HTERT RPE-1 (cell line): Measurements from ENCODE around the gene KIF3B.
"Not testable (repeated sequence)": the region's sequence is repeated elsewhere in the genome, so short reads cannot be mapped to it uniquely, and the experiment has no call there.

Experiments
- in situ Hi-C: fragments of 300-500 bp; cut with MboI; formaldehyde crosslinking; loops from 4 replicates; pipeline ENCODE4 v1.14.3; 2020; ENCODE audit warnings: low sequenced_read_pairs

KIF3B gene

DNA sequence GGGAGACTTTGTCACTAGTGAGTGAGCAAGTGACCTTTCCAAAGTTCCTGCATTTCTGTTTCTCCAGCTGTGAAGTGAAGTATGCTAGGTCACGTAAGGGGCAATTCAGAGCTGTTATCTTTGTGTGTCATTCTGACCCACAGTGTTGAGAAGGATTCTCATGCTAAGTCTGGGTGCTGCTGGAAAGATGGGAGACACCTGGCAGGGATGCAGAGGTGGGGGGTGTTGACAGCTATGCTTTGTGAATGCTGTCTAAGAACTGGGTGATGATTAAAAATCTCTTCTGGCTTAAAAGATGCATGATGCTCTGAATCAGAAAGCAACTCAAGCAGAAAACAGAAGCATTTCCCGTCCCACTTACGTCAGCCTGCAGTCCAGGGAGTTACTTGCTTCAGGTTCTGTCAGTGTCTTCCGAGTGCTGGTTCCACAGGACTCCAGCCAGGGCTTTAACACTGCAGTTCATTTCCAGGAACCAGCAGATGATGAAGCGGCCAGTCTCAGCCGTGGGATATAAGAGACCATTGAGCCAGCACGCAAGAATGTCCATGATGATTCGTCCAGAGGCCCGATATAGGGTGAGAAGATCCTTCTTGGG, 49.7 kb downstream of the KIF3B start:
- in situ Hi-C loops: no loop called here

DNA sequence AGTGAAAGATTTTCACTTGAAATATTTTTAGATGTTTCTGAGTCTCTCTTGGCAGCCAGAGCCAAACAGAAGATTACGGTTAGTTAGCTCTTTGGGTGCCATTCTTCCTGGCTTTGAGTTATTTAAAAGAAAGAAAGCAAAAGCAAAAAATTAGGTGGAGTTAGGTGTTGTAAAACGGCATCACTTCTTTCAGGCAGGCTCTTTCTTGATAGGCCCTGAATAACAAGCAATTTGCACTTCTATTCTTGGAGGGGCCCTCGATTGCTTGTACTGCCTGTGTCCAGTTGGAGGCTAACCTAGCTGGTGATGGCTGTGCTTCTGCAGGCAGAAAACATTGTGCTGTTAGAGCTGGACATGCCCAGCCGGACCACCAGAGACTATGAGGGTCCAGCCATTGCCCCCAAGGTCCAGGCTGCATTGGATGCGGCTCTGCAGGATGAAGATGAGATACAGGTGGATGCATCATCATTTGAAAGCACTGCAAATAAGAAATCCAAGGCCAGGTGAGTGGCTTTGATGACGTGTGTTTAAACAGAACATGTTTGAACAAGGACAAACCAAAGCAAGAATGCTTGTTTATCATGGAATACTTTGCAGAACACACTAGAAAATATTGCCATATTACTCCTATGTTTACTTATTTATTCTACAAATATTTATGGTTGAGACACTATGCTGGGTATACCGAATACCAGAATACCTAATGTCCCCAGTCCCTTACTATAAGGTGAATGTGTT, 52.5 kb downstream of the KIF3B start:
- in situ Hi-C loops: no loop called here

DNA sequence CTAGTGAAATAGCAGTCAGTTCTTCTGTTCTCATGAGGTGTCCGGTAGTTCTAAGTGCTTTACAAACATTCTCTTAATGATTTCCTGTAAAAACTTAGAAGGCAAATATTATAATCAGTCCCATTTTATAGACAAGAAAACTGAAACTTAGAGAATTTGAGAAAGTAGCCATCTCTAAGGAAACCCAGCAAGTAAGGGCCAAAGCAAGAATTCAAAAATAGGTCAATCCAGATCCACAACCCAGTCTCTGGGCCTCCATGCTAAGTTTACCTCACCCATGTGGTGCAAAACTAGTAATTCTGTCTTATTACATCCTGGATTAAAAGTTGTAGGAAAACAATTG, 53.1 kb downstream of the KIF3B start:
- in situ Hi-C loops: no loop called here

DNA sequence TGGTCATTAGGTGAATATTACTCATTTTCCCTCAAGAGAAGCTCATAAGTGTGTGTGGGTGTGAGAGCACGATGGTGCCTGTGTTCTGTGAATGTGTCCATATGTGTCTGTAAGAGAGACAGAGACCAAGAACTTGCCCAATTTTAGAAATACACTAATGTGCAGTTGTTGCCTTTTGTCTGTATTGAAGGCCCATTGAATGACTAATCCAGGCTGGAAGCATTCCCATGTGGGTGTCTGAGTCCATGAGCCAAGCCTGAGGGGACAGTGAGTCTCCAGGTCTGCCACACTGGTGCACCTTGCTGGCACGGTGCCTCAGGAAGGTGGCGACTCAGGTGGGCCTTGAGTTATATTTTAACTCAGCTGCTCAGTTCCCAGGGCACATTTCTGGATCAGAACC, 55.2 kb downstream of the KIF3B start:
- in situ Hi-C loops: no loop called here

DNA sequence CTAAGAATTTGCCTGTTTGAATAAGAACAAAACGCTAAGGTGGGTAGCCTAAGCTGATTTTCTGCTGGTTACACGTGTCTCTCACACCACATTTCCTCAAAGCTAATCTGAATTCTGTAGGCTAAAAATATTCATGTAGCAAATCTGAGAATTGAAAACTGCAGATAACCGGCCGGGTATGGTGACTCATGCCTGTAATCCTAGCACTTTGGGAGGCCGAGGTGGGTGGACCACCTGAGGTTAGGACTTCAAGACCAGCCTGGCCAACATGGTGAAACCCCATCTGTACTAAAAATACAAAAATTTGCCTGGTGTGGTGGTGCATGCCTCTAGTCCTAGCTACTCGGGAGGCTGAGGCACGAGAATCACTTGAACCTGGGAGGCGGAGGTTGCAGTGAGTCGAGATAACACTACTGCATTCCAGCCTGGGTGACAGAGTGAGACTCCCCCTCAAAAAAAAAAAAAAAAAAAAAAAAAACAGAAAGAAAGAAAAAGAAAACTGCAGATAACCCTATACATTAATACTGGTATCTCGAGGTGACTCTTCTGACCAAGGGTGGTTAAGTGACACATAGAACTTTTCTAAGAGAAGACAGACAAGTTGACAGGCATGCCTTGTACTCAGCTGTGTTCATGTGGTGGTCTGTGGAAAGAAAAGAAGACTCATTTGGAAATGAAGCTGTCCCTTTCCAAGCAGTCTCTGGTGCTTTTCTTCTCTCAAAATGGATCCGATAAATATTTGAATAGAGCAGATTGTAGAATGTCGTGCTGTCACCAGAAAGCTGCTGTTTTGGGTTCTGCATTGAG, 55.9 kb downstream of the KIF3B start:
- in situ Hi-C loops: no loop called here

DNA sequence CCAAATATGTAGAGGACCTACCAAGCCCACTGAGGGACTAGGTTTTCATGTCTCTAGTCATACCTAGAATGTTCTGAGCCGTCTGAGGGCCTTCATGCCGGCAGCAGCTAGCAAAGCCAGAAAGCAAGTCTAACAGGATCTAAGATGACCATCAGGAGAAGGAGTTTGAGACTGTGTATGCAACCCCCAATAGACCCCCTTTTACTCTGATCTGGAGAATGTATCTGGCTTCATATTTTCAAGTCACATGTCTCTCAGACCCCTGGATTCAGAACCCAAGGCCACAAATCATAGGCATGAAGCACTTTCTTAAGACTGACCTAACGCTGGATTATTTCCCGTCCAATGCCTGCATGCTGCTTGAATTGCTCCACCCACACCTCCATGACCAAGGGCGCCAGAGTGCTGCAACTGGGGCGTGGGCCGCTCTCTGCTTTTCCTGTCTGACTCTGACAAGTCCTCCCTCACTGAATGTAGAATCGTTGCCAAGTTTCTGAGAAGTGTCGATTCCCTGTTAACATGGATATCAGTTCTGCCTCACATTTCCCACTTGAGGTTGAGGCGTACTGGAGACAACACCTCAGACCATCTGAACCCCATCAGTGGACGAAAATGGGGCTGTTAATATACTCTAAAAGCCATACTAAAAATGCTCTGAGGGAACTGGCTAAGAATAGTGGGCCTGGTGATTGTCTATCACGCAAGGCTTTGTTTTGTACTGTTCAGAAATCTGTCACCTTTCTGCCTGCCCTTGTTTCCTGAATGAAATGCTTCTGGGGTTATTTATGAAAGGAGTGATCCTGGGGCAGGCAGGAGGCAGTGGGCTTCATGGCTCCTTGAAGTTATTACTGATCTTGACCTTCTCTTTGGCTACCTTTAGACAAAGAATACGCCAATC, 56.8 kb downstream of the KIF3B start:
- in situ Hi-C loops: no loop called here

DNA sequence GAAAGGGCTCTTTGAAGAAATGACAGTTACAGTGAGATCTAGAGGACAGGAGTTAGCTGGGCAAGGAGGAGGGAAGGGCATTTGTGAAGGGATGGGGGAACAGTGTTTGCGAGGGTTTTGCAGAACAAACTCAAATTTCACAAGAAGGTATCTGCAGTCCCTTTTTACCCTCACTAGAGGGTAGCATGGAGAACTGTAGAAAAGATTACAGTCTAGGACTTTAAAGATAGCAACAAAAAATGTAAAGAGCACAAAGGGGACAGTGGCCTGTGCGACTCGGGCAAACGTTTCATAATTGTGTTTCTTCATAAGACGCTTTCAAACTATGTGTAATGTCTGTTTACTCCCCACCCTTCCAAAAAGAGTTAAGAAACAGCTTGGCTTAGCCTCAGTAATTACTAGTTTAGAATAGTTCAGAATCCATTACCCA, 59.5 kb downstream of the KIF3B start:
- in situ Hi-C loops: no loop called here

DNA sequence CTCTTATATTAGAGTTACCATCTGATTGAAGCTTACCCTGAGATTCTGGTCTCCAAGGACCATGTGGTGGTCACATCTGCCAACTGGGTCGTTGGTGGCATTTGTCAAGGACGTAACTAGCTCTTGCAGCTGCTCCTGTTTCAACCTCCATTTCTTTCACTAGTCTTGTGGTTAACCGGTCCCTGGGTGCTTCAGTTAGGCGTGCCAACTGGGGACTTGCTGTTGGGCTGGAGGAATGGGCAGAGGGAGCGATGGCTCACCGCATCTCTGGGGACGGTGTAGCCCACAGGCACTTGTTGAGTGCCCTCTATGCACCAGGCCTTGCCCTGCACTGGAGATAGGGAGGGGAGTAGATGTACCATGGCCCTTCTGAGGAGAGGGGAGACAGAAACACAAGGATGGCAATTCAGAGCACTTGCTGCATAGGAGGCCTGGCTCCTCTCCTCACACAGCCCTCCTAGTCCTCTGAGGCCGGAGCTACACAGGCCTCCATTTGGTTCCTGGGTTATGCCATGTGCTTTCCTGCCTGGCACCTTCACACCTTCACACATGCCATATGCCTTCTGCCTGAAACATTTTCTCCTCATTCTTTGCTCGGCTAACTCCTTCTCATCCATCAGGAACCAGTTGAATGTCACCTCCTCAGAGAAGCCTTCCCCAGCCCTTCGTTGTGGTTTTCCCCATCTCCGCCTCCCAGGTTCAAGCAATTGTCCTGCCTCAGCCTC, 60.6 kb downstream of the KIF3B start:
- in situ Hi-C loops: no loop called here

DNA sequence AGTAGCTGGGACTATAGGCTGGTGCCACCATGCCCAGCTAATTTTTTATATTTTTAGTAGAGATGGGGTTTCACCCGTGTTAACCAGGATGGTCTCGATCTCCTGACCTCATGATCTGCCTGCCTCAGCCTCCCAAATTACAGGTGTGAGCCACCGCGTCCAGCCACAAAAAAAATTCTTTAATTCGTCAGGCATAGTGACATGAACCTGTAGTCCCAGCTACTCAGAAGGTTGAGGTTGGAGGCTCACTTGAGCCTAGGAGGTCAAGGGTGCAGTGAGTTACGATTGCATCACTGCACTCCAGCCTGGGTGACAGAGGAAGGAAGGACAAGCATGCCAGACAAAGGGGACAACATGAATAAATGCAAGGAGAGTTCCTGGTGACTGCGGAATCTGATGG, 61.2 kb downstream of the KIF3B start:
- in situ Hi-C loops: no loop called here

DNA sequence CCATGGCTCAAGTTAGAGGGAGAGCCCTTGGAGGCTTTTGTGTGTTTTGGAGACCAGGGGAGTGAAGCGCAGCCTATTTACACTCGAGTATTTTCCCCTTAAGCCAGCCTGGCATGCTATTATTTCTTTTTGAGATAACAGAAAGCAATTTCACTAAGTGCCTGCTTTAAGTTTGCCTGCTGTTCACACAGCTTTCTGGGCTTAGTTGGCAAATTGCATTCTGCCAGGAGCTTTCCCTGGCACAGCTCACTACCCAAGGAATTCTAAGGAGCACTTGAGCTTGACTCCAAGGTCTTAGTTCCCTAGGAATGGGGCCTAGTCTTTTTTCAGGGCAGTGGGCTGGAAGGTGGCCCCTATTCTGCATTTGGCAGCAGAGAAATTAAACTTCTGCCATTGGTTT, 61.7 kb downstream of the KIF3B start:
- in situ Hi-C loops: no loop called here

DNA sequence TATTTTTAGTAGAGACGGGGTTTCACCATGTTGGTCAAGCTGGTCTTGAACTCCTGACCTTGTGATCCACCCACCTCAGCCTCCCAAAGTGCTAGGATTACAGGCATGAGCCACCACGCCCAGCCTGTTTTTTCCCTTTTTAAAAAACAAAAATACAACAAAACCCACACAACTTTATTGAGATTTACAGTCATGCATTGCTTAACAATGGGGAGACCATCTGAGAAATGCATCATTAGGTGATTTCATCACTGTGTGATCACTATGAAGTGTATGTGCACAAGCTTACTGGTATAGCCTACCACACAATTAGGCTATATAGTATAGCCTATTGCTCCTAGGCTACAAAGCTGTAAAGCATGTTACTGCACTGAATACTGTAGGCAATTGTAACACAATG, 63.6 kb downstream of the KIF3B start:
- in situ Hi-C loops: not testable (repeated sequence)

DNA sequence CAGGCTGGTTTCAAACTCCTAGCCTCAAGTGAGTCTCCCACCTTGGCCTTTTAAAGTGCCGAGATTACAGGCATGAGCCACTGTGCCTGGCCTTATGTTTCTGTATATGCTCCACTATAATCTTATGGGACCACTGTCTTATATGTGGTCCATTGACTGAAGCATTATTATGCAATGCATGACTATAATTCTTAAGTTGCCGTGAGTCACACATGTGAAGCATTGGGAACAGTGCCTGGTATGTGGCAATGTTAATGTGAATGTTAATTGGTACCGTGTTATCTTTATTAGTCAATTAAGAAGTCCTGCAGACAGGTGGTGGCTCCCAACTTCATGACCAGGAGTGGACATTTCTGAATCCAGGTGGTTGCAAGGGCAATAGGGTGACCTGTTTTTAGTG, 66.0 kb downstream of the KIF3B start:
- in situ Hi-C loops: no loop called here

DNA sequence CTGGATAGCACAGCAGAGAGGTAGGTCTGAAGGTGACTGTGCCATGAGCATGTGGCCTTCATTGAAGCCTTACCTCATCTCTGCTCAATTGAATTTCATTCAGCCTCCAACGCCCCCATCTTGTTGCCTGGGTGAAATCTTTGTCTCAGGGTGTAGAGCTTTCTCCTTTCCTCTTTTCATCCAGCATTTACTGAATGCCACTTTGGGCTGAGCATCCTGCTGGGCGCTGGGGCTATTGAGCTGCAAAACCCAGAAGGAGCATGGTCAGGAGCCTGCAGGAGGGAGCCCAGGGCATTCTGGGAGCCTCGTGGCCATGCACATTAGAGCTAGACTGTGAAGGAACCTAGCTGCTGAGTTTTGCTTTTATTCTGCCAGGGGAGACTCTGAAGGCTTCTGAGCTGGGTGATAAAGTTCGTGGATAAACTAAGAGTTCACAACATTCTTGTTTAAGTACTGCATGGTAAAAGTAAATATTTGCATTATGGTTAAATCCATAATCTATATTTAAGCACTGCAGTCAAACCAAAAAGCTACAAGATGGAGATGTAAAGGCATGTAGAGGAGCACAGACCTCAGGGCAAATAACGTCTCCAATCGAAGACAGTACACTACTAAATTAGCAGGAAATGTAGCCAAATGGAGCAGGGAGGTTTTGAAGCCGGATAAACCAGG, 67.5 kb downstream of the KIF3B start:
- in situ Hi-C loops: no loop called here

DNA sequence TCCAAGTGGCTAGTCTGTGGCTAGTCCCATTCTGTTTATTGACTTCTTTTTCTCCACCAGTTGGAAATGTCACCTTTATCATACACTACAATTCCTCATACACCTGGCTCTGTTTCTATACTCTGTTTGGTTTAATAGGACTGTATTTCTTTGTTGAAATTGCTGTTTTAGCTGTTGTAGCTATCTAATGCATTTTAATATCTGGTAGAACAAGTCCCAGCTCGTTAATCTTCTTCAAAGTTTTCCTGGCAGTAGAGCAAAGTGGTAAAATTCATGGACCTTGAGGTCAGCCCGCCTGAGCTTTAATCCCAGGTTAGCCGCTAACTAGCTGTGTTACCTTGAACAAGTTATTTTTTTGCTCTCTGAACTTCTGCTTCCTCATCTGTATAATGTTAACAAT, 70.8 kb downstream of the KIF3B start:
- in situ Hi-C loops: no loop called here

DNA sequence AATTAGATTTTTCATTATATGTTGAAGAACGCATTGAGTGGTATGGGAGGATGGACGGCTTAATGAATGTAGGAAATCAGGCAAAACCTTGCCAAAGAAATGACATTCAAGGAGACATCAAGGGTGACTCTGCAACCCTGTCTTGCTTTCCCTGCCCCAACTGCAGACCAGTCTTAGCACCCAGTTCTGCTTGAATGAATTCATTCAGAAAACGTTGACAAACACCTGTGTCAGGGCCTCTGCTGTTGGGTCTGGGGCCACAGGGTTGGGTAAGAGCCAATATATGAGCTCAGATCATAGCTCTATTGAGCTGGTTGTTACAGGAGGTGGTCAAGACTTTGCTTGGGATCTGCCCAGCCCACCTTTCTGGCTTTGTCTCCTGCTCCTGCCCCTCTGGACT, 73.0 kb downstream of the KIF3B start:
- in situ Hi-C loops: no loop called here

DNA sequence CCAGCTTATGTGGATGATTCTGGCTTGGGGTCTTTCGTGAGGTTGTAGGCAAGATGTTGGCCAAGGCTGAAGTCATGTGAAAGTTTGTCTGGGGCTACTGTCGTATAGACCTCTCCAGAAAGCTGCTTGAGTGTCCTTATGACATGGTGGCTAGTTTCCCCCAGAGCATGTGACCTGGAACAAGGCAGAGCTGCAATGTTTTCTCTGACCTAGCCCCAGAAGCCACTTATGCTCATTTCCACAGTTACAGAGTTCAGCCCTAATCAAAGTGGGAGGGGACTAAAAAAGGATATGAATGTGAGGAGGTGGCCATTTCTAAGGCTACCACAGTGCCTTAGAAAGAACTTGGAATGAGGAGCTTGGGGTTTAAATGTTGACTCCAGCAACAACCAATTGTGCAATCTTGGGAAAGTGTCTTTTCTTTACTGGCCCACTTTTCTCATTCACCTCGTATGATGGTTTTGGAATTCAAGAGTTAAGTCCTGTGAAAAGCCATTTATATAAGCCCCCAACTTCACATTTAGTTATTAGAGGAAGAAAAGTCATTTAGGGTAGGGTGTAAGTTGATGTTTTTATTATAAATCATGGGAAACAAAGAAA, 74.8 kb downstream of the KIF3B start:
- in situ Hi-C loops: no loop called here

DNA sequence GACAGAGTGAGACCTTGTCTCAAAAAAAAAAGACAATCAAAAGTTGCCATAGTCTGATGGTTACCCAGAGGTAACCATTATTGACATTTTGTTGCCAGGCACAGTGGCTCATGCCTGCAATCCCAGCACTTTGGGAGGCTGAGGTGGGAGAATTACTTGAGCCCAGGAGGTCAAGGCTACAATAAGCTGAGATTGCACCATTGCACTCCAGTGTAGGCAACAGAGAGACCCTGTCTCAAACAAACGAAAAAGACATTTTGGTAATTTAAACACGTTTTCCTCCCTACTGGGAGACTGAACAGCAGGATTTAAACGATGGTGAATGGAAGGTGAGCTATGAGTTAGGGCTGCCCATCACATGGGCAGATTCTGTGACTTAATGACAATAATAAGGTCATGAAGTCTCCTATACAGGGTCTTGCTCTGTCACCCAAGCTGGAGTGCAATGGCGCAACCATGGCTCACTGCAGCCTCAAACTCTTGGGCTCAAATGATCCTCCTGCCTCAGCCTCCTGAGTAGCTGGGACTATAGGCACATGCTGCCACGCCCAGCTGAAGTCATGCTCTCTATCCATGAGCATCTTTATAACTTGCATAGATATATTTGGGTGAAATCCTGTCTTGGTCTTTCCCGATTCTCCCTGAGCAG, 76.5 kb downstream of the KIF3B start:
- in situ Hi-C loops: no loop called here

DNA sequence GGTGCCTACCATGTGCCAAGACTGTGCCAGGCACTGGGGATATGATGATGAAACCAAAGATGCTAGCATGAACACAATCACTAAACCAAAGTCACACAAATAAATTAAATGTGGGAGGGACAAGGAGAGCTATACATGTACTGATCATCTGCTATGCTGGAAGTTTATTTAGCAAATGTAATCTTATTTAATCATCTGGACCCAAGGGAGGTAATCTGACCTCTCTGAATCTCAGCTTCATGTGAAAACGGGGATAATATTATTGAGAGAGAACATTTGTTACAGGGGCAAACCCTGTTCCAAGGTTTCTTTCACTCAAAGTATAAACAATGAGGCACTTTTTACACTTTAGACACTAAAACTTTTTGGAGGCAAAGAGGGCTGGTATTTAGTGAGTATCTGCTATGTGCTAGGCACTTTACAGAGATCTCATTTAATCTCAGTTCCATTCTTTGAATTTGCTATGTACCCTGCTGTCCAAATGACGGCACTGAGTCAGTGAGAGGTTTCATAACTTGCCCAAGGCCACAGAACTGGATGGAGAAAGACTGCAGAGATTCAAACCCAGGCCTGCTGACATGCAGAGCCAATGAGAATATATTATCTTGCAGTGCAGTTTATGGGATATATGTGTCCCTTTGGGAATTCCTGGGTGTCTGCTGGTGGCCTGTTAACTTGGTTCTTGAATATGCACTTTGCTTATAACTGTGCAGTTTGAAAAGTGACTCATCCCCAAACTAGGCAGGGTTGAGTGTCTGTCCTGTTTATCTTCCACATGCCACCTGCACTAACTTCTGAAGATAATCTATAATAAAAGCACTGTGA, 77.4 kb downstream of the KIF3B start:
- in situ Hi-C loops: no loop called here
